ENCODE data around the gene GLO1. TPM values are rescaled to one million over a fixed set of nuclear protein-coding genes. Genes with fewer than 3 reads are reported as not detected.
A peak's percentile ranks its signal among the peaks of the same experiment; 100 is the strongest.

The GLO1 gene
- 44.7 TPM for total RNA-seq (2013)
- polyA plus RNA-seq (10 to 100 TPM; 11.4 to 68.6 (median 62.6) TPM), polyA minus RNA-seq (7.1 and 12.7 TPM in 2 replicates), total RNA-seq (18.8 to 115 (median 41.7) reads per million in 11 experiments)

DNA sequence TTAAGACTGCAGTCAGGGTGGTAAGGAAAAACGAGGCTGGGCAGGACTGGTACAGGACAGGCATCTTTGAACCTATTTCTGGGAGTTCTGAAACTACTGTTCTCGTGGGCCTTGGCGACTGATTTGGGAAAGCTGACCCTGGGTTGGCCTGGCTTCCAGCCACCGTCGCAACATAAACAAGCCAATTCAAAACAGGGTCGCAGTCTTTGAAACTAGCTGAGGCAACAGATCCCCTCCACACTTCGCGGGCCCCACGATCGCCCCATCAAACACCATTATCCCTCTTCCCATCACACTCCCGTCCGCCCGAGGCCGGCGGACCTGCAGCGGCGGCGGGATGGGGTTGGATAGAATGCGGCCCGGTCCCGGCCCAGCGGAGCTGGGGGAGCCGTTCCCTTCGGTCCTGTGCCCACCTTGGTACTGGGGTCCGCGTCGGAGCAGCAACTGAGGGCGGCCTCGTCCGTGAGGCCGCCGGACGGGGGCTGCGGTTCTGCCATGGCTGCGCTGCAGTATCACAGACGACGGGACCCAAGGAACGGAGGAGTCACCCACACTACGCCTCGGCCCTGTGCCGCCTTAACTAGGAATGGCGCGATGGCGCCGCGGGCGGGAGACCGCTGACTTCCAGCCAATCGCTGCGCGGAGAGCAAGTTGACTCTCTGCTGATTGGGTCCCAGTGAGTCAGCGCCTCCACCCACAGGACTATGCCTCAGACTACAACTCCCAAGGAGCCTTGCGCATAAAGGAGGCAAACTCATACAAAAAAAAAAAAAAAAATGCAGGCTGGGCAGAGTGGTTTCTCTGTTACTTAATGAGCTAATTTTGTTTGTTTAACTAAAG is at the start of gene GLO1:
GLO1 (minus strand) TSS at position 588 of the 840 bp plus-strand sequence; CDS start at position 497, 91 bp downstream.
- Histone ChIP-seq H3K9ac (ENCODE audit: insufficient read depth, low read length, poor library complexity, severe bottlenecking) (peak within 1 kb of the TSS; percentile 91), H3K27ac (ENCODE audit: low read depth in 1 of 2, low read length in 2 of 2) (peak within 1 kb of the TSS; percentile 54 to 82), H2AFZ (ENCODE audit: insufficient read depth, low read depth, low read length, poor library complexity, severe bottlenecking) (peak within 1 kb of the TSS; percentile 100), H3K36me3 (replicated peaks in 1 of 2; ENCODE audit: control insufficient read depth in 1 of 2, insufficient read depth in 2 of 2, low read length in 2 of 2) (no peaks in the 10 kb centered on the region), H3K27me3 (ENCODE audit: control insufficient read depth in 2 of 2, insufficient read depth in 2 of 2, low read length in 2 of 2) (no peaks in the 10 kb centered on the region), H3K4me2 (replicated peaks; ENCODE audit: extremely low read depth, low read length, poor library complexity, severe bottlenecking) (peak within 1 kb of the TSS; percentile 80), H3K4me1 (ENCODE audit: control insufficient read depth in 1 of 2, insufficient read depth in 2 of 2, low read length in 2 of 2) (peaks cover 8 to 11% of the 10 kb centered on the region in 2 donors), H3K9me3 (replicated peaks in 1 of 2; ENCODE audit: control insufficient read depth in 1 of 2, insufficient read depth in 1 of 2, low read length in 2 of 2) (peaks cover 8 to 11% of the 10 kb centered on the region in 2 donors), H3K4me3 (replicated peaks in 1 of 3; ENCODE audit: low read depth in 2 of 3, low read length in 3 of 3) (peak within 1 kb of the TSS; percentile 46 to 90 (median 81)), H3K79me2 (ENCODE audit: insufficient read depth, low read length) (peaks cover 9% of the 10 kb centered on the region), H4K20me1 (ENCODE audit: insufficient read depth, low read length) (no peaks in the 10 kb centered on the region)
- intact Hi-C loops (cut with micrococcal nuclease) = loop anchor here (5.0 kb wide), 1 partner anchor 60 kb away; no protein-coding TSS in a partner anchor
- TF ChIP-seq, protein P1, sequence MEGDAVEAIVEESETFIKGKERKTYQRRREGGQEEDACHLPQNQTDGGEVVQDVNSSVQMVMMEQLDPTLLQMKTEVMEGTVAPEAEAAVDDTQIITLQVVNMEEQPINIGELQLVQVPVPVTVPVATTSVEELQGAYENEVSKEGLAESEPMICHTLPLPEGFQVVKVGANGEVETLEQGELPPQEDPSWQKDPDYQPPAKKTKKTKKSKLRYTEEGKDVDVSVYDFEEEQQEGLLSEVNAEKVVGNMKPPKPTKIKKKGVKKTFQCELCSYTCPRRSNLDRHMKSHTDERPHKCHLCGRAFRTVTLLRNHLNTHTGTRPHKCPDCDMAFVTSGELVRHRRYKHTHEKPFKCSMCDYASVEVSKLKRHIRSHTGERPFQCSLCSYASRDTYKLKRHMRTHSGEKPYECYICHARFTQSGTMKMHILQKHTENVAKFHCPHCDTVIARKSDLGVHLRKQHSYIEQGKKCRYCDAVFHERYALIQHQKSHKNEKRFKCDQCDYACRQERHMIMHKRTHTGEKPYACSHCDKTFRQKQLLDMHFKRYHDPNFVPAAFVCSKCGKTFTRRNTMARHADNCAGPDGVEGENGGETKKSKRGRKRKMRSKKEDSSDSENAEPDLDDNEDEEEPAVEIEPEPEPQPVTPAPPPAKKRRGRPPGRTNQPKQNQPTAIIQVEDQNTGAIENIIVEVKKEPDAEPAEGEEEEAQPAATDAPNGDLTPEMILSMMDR (IDR thresholded peaks at IDR 0.05) = no peak
- Mint-ChIP-seq H3K27ac (peak within 1 kb of the TSS; percentile 59 to 91 (median 85)), H3K27me3 (ENCODE audit: low read depth in 3 of 3) (peaks cover 2 to 15% (median 6%) of the 10 kb centered on the region in 3 donors), H3K9me3 (peaks cover 9 to 21% (median 13%) of the 10 kb centered on the region in 7 donors), H3K4me1 (peaks cover 12% of the 10 kb centered on the region), H3K4me3 (peak within 1 kb of the TSS; percentile 86 to 94), H3K36me3 (peaks cover 9 to 10% of the 10 kb centered on the region in 2 donors)
- WGBS (ENCODE audit: insufficient coverage) = under 1% methylated on average over 41 of the region's 53 CpGs
- peak; percentile 95 to 96 (median 96) for DNase-seq

- Histone ChIP-seq H3K27ac (ENCODE audit: low read depth in 1 of 2, low read length in 2 of 2) (no peak overlapping the region), H3K9me3 (replicated peaks in 1 of 2; ENCODE audit: control insufficient read depth in 1 of 2, insufficient read depth in 1 of 2, low read length in 2 of 2) (no peaks in the 10 kb centered on the region), H4K20me1 (ENCODE audit: insufficient read depth, low read length) (no peaks in the 10 kb centered on the region), H3K36me3 (replicated peaks in 1 of 2; ENCODE audit: control insufficient read depth in 1 of 2, insufficient read depth in 2 of 2, low read length in 2 of 2) (no peaks in the 10 kb centered on the region), H3K9ac (ENCODE audit: insufficient read depth, low read length, poor library complexity, severe bottlenecking) (no peak overlapping the region), H2AFZ (ENCODE audit: insufficient read depth, low read depth, low read length, poor library complexity, severe bottlenecking) (no peak overlapping the region), H3K79me2 (ENCODE audit: insufficient read depth, low read length) (no peaks in the 10 kb centered on the region), H3K4me3 (replicated peaks in 1 of 3; ENCODE audit: low read depth in 2 of 3, low read length in 3 of 3) (no peak overlapping the region), H3K4me2 (replicated peaks; ENCODE audit: extremely low read depth, low read length, poor library complexity, severe bottlenecking) (no peak overlapping the region), H3K27me3 (ENCODE audit: control insufficient read depth in 2 of 2, insufficient read depth in 2 of 2, low read length in 2 of 2) (no peaks in the 10 kb centered on the region), H3K4me1 (ENCODE audit: control insufficient read depth in 1 of 2, insufficient read depth in 2 of 2, low read length in 2 of 2) (no peaks in the 10 kb centered on the region)
- intact Hi-C loops (cut with micrococcal nuclease) = no loop called here
- H3K27ac Mint-ChIP-seq = no peak overlapping the region
- H3K36me3 Mint-ChIP-seq = no peaks in the 10 kb centered on the region
- no peak for DNase-seq
- TF ChIP-seq, protein P1 (IDR thresholded peaks at IDR 0.05) = no peak
- no CpG with 5 or more reads among the region's 1 CpG for WGBS (ENCODE audit: insufficient coverage)
- H3K4me1 Mint-ChIP-seq = no peaks in the 10 kb centered on the region
- peaks cover 0 to 2% (median 0%) of the 10 kb centered on the region in 7 donors for H3K9me3 Mint-ChIP-seq
- no peak overlapping the region for H3K4me3 Mint-ChIP-seq
- H3K27me3 Mint-ChIP-seq (ENCODE audit: low read depth in 3 of 3) = peaks cover 0 to 4% (median 3%) of the 10 kb centered on the region in 3 donors
Observed at GRCh38 chr6:38750968-38751615, 48.1 kb upstream of the GLO1 start.

Data from CD14-positive monocyte (primary cell).